HG03025 (cell line): ENCODE data around the gene SHROOM2.

Source experiments
- ATAC-seq: cut with Tn5 transposase; IDR thresholded peaks from one replicate; pipeline ENCODE4 v1.9.1; 2021; ENCODE audit warnings: mild to moderate bottlenecking, moderate library complexity; ENCODE audit not compliant: unreplicated experiment, low FRiP score

Gene SHROOM2

GRCh38 chrX:9988762-9989161 is 202.5 kb downstream of the SHROOM2 start:
- ATAC-seq: no peak

GRCh38 chrX:9992061-9992460 is 205.8 kb downstream of the SHROOM2 start:
- ATAC-seq: no peak

GRCh38 chrX:9992724-9993123 is 206.5 kb downstream of the SHROOM2 start:
- ATAC-seq: no peak

GRCh38 chrX:9995855-9996339 is 209.7 kb downstream of the SHROOM2 start:
- ATAC-seq: peak; percentile 66

- no peak for ATAC-seq
These were observed 210.8 kb downstream of the SHROOM2 start for GRCh38 chrX:9997041-9997440.

- ATAC-seq: no peak
These were observed 211.3 kb downstream of the SHROOM2 start for GRCh38 chrX:9997524-9997923.
